NB4 (cell line): Measurements from ENCODE around the gene TUBE1.

Experiments used
- DNase-seq: peaks from one replicate; pipeline ENCODE4 v3.0.0; 2010; ENCODE audit warnings: low read depth
- H3K4me3 ChIP-seq: one replicate; pipeline ENCODE4 v1.5.1; 2011; ENCODE audit warnings: mild to moderate bottlenecking, low read depth, low read length, moderate library complexity
- MYC ChIP-seq: IDR thresholded peaks from 2 replicates; pipeline ENCODE4 v1.6.1; 2011; ENCODE audit warnings: low read depth, low read length
- POLR2A ChIP-seq: IDR thresholded peaks from 2 replicates; pipeline ENCODE4 v1.6.1; 2011; ENCODE audit warnings: mild to moderate bottlenecking; ENCODE audit not compliant: insufficient read length; ENCODE audit errors: extremely low read depth
- TF ChIP-seq, protein P1 (sequence below): IDR thresholded peaks from 2 replicates; pipeline ENCODE4 v1.6.1; 2011; ENCODE audit warnings: low read depth, low read length
- TF ChIP-seq, protein P2 (sequence below): IDR thresholded peaks from one replicate; pipeline ENCODE4 v1.5.1; 2012; ENCODE audit warnings: low read depth, low read length

TUBE1 gene

DNA sequence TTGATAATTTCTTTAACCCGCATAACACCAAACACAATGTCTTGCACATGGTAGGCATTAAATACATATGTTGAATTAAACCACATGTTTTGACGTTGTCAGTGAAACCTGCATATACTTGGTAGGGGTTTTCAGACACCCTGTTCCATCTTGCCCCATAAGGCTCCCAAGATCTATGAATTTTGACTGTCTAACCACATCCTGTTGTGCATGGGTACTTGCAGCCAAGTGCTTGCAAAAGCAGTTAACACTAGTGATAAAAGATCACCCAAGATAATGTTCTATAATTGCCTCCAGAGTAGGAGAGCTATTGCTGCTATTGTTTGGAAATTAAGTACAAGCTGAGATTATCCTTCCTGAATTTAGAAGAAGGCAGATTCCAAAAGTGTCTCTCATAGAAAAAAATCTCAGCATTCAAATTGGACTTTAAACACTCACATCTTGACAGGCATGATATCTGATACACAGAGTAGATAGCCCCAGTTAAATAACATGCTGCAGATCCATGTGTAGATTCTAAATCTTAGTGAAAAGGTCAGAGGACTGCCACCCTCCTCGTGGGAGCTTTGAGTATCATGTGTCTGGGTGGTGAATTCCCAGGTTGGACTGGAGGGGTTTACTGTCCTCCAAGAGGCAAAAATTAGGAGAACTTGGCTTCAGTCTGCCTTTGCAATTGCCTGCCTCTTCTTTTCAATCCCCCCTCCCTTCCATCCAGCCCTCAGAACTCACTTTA lies 59.2 kb downstream of the TUBE1 start:
- H3K4me3 ChIP-seq: no peak overlapping the region
- peak; percentile 58 for DNase-seq
- TF ChIP-seq MYC: no peak
- TF ChIP-seq, protein P1, sequence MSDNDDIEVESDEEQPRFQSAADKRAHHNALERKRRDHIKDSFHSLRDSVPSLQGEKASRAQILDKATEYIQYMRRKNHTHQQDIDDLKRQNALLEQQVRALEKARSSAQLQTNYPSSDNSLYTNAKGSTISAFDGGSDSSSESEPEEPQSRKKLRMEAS: peak; percentile 16; the same call in 1 of the 2 replicates

DNA sequence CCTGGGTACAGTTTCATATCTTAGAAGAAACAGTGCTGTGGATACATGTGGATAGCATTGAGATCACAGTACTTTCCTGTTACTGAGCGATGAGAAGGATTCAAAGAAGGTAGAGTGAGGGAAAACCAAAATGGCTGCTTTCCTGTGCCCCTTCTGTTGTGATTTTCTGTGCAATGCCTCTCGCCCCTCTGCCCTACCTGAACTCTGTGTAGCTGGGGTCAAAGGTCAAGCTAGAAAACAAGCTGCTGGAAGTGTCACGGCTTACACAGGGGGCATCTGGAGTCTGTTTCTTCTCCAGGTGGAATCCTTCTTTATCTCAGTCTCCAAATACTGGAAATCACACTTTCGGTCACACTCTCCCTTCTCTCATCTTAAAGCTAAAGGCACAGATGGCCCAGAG lies 60.3 kb downstream of the TUBE1 start:
- no peak overlapping the region for H3K4me3 ChIP-seq
- no peak for DNase-seq
- no peak for TF ChIP-seq MYC
- no peak for TF ChIP-seq POLR2A
- TF ChIP-seq, protein P1: no peak
- TF ChIP-seq, protein P2, sequence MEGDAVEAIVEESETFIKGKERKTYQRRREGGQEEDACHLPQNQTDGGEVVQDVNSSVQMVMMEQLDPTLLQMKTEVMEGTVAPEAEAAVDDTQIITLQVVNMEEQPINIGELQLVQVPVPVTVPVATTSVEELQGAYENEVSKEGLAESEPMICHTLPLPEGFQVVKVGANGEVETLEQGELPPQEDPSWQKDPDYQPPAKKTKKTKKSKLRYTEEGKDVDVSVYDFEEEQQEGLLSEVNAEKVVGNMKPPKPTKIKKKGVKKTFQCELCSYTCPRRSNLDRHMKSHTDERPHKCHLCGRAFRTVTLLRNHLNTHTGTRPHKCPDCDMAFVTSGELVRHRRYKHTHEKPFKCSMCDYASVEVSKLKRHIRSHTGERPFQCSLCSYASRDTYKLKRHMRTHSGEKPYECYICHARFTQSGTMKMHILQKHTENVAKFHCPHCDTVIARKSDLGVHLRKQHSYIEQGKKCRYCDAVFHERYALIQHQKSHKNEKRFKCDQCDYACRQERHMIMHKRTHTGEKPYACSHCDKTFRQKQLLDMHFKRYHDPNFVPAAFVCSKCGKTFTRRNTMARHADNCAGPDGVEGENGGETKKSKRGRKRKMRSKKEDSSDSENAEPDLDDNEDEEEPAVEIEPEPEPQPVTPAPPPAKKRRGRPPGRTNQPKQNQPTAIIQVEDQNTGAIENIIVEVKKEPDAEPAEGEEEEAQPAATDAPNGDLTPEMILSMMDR: no peak

DNA sequence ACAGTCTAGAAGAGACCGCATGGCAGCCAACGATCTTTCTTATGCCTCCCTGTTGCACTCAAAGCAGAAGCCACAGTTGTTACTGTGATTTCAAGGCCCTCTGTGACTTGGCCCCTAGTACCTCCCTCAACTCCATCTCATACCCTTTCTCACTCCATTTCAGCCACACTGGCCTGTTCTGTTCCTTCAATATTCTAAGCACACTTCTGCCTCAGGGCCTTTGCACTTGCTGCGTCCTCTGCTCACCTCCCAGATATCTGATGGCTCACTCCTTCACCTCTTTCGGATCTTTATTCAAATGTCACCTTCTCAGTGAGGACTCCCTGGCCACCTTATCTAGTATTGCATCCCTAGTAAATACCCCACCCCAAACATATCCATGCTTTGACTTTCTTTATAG lies 62.8 kb downstream of the TUBE1 start:
- no peak for DNase-seq
- TF ChIP-seq, protein P2: no peak
- TF ChIP-seq, protein P1: no peak
- TF ChIP-seq MYC (no peak), POLR2A (no peak)
- no peak overlapping the region for H3K4me3 ChIP-seq

DNA sequence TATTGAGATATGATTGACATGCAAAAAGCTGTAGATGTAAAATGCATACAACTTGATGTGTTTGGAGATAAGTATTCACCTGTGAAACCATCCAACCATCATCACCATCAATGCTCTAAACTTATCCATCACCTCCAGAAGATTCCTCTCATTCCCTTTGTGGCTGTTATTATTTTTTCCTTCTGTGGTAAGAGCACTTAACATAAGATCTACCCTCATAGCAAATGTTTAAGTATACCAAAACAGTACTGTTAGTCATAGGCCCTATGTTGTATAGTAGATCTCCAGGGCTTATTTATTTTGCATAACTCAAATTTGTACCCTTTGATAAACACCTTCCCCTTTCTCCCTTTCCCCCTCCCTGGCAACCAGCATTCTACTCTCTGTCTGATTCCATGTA lies 64.5 kb downstream of the TUBE1 start:
- TF ChIP-seq, protein P2: no peak
- TF ChIP-seq MYC (no peak), POLR2A (no peak)
- TF ChIP-seq, protein P1: no peak
- no peak for DNase-seq
- no peak overlapping the region for H3K4me3 ChIP-seq

DNA sequence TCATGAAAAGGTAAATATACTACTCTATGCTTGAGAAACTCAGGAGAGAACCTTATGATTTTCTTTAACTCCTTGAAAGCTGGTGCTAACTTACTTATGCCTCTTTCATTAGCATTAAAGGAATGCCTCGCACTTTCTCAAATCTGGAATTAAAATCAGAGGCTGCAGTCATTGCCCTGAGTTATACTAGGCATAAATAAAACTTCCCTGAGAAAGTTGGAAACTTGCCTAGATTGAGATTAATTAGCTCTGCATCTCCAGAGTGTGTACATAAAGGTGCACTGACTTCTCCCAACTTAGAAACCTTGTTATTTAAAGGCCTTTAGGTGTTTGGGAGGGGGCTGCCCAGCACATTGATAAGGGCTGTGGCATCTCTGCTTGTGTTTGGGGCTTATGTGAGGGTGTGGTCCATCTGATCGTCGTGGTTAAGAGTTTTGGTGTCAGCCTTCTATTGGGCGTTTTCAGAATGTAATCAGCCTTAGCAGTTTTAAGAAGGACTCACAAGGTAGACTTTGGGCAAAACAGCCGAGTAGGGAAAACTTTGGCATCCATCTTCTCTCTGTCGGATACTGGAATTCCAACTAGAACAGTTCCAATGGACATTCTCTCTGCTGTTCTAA lies 65.5 kb downstream of the TUBE1 start:
- no peak overlapping the region for H3K4me3 ChIP-seq
- TF ChIP-seq, protein P1: no peak
- TF ChIP-seq, protein P2: no peak
- TF ChIP-seq MYC: no peak
- TF ChIP-seq POLR2A: no peak
- no peak for DNase-seq
